Ishikawa (cell line): Measurements from ENCODE around the gene PRDM11.

Experiments
- CEBPB ChIP-seq: IDR thresholded peaks from 2 replicates; pipeline ENCODE4 v1.6.1; 2012
- EGR1 ChIP-seq: IDR thresholded peaks from 2 replicates; pipeline ENCODE4 v1.6.1; 2012
- FOXM1 ChIP-seq: IDR thresholded peaks from 2 replicates; pipeline ENCODE4 v1.6.1; 2012; ENCODE audit warnings: low read depth, borderline replicate concordance
- RAD21 ChIP-seq: IDR thresholded peaks from 2 replicates; pipeline ENCODE4 v1.6.1; 2012; ENCODE audit warnings: low read depth
- REST ChIP-seq: IDR thresholded peaks from 2 replicates; pipeline ENCODE4 v1.6.1; 2012; ENCODE audit warnings: low read depth, mild to moderate bottlenecking
- TEAD4 ChIP-seq: IDR thresholded peaks from 2 replicates; pipeline ENCODE4 v1.6.1; 2012
- YY1 ChIP-seq: IDR thresholded peaks from 2 replicates; pipeline ENCODE4 v1.6.1; 2012; ENCODE audit warnings: low read depth
- TF ChIP-seq, protein P1 (sequence below): IDR thresholded peaks from 2 replicates; pipeline ENCODE4 v1.6.1; 2012

GRCh38 chr11:45233121-45233803 is 86.8 kb downstream of the PRDM11 start:
- TF ChIP-seq REST (no peak), YY1 (no peak), CEBPB (no peak), RAD21 (peak; percentile 68), TEAD4 (no peak), FOXM1 (no peak), EGR1 (no peak)
- TF ChIP-seq, protein P1, sequence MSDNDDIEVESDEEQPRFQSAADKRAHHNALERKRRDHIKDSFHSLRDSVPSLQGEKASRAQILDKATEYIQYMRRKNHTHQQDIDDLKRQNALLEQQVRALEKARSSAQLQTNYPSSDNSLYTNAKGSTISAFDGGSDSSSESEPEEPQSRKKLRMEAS: no peak
